Body of pancreas (tissue), 4 donors: ENCODE data around the gene RELCH.

Experiments used
- CTCF ChIP-seq, 7 experiments: fragments of 450-650 bp in 4 of 7; fragments of 200-600 bp in 3 of 7; sonication (generic) in 3 of 7; IDR thresholded peaks; one replicate each; pipeline ENCODE4 v1.5.1; 2016 to 2019; ENCODE audit warnings: antibody characterized with exemption in 7 of 7
- POLR2A ChIP-seq, 3 donors: fragments of 450-650 bp; IDR thresholded peaks; one replicate each; pipeline ENCODE4 v1.6.1; 2016; ENCODE audit warnings: antibody characterized with exemption in 3 of 3, mild to moderate bottlenecking in 2 of 3

GRCh38 chr18:62287781-62288664 is 101.0 kb downstream of the RELCH start:
- TF ChIP-seq POLR2A (IDR thresholded peaks at IDR 0.05) (no peak), CTCF (IDR thresholded peaks at IDR 0.05) (no peak)
